Liver (tissue), 9 donors: ENCODE data around the gene CABLES1. TPM values are rescaled to one million over a fixed set of nuclear protein-coding genes. Genes with fewer than 3 reads are reported as not detected.

Experiments used
- DNase-seq: peaks from one replicate; pipeline ENCODE4 v3.0.0-alpha.2; 2017; ENCODE audit warnings: low spot score
- H3K27ac ChIP-seq, 2 donors: one replicate each; pipeline ENCODE4 v1.7.0; 2013; ENCODE audit warnings: inconsistent platforms in 2 of 2, low read length in 2 of 2, control low read depth in 1 of 2, low read depth in 1 of 2, mild to moderate bottlenecking in 1 of 2
- H3K27me3 ChIP-seq, 4 donors: one replicate each; pipeline versions ENCODE4 v1.6.1 to v1.7.0; 2013; ENCODE audit warnings: low read length in 3 of 4, inconsistent platforms in 1 of 4, mild to moderate bottlenecking in 1 of 4, moderate library complexity in 1 of 4; ENCODE audit not compliant: control insufficient read depth in 4 of 4, insufficient read depth in 4 of 4
- H3K36me3 ChIP-seq, 4 donors: one replicate each; pipeline versions ENCODE4 v1.6.1 to v1.7.0; 2013; ENCODE audit warnings: low read length in 3 of 4, mild to moderate bottlenecking in 3 of 4, low read depth in 1 of 4, moderate library complexity in 1 of 4; ENCODE audit not compliant: control insufficient read depth in 4 of 4, insufficient read depth in 3 of 4
- H3K4me1 ChIP-seq, 4 donors: one replicate each; pipeline versions ENCODE4 v1.6.1 to v1.7.0; 2013; ENCODE audit warnings: low read length in 3 of 4, mild to moderate bottlenecking in 3 of 4, moderate library complexity in 1 of 4; ENCODE audit not compliant: control insufficient read depth in 4 of 4, insufficient read depth in 4 of 4
- H3K4me3 ChIP-seq, 3 donors: one replicate each; pipeline versions ENCODE4 v1.6.1 to v1.7.0; 2013; ENCODE audit warnings: low read length in 3 of 3, control low read depth in 1 of 3, low read depth in 1 of 3, mild to moderate bottlenecking in 1 of 3
- H3K9ac ChIP-seq, 2 donors: one replicate each; pipeline ENCODE4 v1.7.0; 2013; ENCODE audit warnings: low read length in 2 of 2, mild to moderate bottlenecking in 2 of 2, moderate library complexity in 2 of 2, control low read depth in 1 of 2, low read depth in 1 of 2
- H3K9me3 ChIP-seq, 4 donors: one replicate each; pipeline versions ENCODE4 v1.6.1 to v1.7.0; 2013; ENCODE audit warnings: low read length in 3 of 4; ENCODE audit not compliant: control insufficient read depth in 4 of 4
- EGR1 ChIP-seq, 2 donors: IDR thresholded peaks; 2 replicates each; pipeline ENCODE4 v1.6.1; 2016 to 2018; ENCODE audit warnings: antibody characterized with exemption in 2 of 2, low read depth in 2 of 2
- FOXA1 ChIP-seq: IDR thresholded peaks from 2 replicates; pipeline ENCODE4 v1.6.1; 2016; ENCODE audit warnings: antibody characterized with exemption
- FOXA2 ChIP-seq: IDR thresholded peaks from 2 replicates; pipeline ENCODE4 v1.6.1; 2016; ENCODE audit warnings: antibody characterized with exemption
- GABPA ChIP-seq, 2 donors: IDR thresholded peaks in 1 of 2; conservative IDR thresholded peaks in 1 of 2; 2 replicates each; pipeline ENCODE4 v1.6.1; 2016; ENCODE audit warnings: antibody characterized with exemption in 2 of 2, mild to moderate bottlenecking in 1 of 2, moderate library complexity in 1 of 2
- HNF4A ChIP-seq, 2 donors: conservative IDR thresholded peaks; 2 replicates each; pipeline ENCODE4 v1.6.1; 2016; ENCODE audit warnings: antibody characterized with exemption in 2 of 2, mild to moderate bottlenecking in 2 of 2
- HNF4G ChIP-seq: IDR thresholded peaks from 2 replicates; pipeline ENCODE4 v1.6.1; 2016; ENCODE audit warnings: antibody characterized with exemption
- JUND ChIP-seq, 2 donors: IDR thresholded peaks; 2 replicates each; pipeline ENCODE4 v1.6.1; 2016; ENCODE audit warnings: antibody characterized with exemption in 2 of 2
- RAD21 ChIP-seq, 2 donors: IDR thresholded peaks; 2 replicates each; pipeline ENCODE4 v1.6.1; 2016; ENCODE audit warnings: antibody characterized with exemption in 2 of 2, mild to moderate bottlenecking in 2 of 2
- RXRA ChIP-seq, 2 donors: IDR thresholded peaks; 2 replicates each; pipeline ENCODE4 v1.6.1; 2017 to 2018; ENCODE audit warnings: antibody characterized with exemption in 2 of 2, mild to moderate bottlenecking in 1 of 2
- SP1 ChIP-seq: IDR thresholded peaks from 2 replicates; pipeline ENCODE4 v1.6.1; 2018; ENCODE audit warnings: antibody characterized with exemption, mild to moderate bottlenecking
- TAF1 ChIP-seq: conservative IDR thresholded peaks from 2 replicates; pipeline ENCODE4 v1.6.1; 2016; ENCODE audit warnings: antibody characterized with exemption, mild to moderate bottlenecking
- YY1 ChIP-seq: IDR thresholded peaks from 2 replicates; pipeline ENCODE4 v1.6.1; 2016; ENCODE audit warnings: antibody characterized with exemption, mild to moderate bottlenecking
- WGBS: extraction: QIAGEN DNeasy Blood & Tissue Kit; methylation state at CpG from one replicate; pipeline ENCODE4 v1.1.7; 2013; 5-methylcytosine and 5-hydroxymethylcytosine counted together
- polyA plus RNA-seq, 2 donors: library from polyadenylated mRNA; stranded (reverse) in 1 of 2; unstranded in 1 of 2; fragments of 200-250 nt in 1 of 2; fragments of >200 nt in 1 of 2; fragmentation: Nextera tagmentation in 1 of 2; extraction: Ambion mirVana in 1 of 2; gene quantifications; one replicate each; pipeline versions ENCODE4 v1.2.1 to v1.2.3, GENCODE V29; 2013 to 2015
- total RNA-seq, 2 donors: library from RNA; depleted of rRNA; stranded (reverse); fragments of >200 nt; gene quantifications; one replicate each; pipeline ENCODE4 v1.2.3, GENCODE V29; 2014
- TF ChIP-seq, protein P1 (sequence below): IDR thresholded peaks from 2 replicates; pipeline ENCODE4 v1.6.1; 2016; ENCODE audit warnings: antibody characterized with exemption
- TF ChIP-seq, protein P2 (sequence below): IDR thresholded peaks from 2 replicates; pipeline ENCODE4 v1.6.1; 2016; ENCODE audit warnings: antibody characterized with exemption
- TF ChIP-seq, protein P3 (sequence below): IDR thresholded peaks from 2 replicates; pipeline ENCODE4 v1.6.1; 2016; ENCODE audit warnings: antibody characterized with exemption
- TF ChIP-seq, protein P4 (sequence below): fragments of 150-350 bp; IDR thresholded peaks from 2 replicates; pipeline ENCODE4 v1.5.1; 2017; ENCODE audit warnings: improper control_type of control experiment, low read depth, low read length; ENCODE audit not compliant: missing input control
- TF ChIP-seq, protein P5 (sequence below): IDR thresholded peaks from 2 replicates; pipeline ENCODE4 v1.6.1; 2016; ENCODE audit warnings: antibody characterized with exemption, mild to moderate bottlenecking
- donor health status: healthy.
- donor health status: healthy.
- donor health status: healthy.
- donor health status: healthy.
- donor health status: healthy.

The CABLES1 gene
- total and polyA plus RNA-seq, 4 donors: 3.3 to 8.9 (median 4.5) TPM

DNA sequence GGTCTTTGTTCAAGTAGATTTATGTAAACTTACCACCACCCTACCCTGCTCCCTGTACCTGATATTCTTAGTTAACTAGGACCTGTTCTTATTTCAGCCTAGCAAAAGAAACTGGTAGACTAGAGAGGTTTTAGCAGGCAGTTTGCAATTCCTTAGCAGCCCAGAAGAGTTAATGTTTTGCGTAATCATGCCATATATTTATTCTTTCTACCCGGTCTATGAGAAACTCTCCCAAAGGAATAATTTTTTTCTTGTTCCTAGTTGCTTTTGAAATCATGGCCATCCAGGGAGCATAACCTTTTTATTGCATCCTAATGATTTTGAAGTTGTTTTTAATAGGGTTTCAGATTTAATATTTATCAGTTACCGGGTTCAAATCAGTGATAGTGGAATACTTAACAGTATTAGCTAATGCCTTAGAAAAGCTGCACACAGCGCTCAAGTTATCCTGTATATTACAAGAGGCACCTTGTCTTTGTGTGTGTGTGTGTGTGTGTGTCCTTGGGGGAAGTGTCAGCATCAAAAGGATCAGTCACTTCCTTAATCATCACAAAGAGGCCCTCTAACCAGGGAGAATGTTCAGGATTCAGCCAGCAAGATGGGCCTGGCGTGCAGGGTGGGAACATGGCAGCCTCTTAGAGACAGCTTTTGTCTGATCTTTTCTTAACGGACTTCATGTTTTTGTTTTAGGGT is 52.9 kb downstream of the CABLES1 start:
- Histone ChIP-seq H3K4me1 (peaks cover 4 to 24% (median 22%) of the 10 kb centered on the region in 4 donors), H3K27me3 (no peaks in the 10 kb centered on the region), H3K9ac (no peak overlapping the region), H3K9me3 (no peaks in the 10 kb centered on the region), H3K4me3 (no peak overlapping the region), H3K27ac (no peak overlapping the region), H3K36me3 (no peaks in the 10 kb centered on the region)
- WGBS: 81% methylated on average over 6 of the region's 6 CpGs
- no peak for DNase-seq
- TF ChIP-seq SP1 (no peak), FOXA2 (no peak), TAF1 (no peak), HNF4G (no peak), FOXA1 (no peak)
- TF ChIP-seq, protein P1, sequence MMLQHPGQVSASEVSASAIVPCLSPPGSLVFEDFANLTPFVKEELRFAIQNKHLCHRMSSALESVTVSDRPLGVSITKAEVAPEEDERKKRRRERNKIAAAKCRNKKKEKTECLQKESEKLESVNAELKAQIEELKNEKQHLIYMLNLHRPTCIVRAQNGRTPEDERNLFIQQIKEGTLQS: no peak
- TF ChIP-seq, protein P2, sequence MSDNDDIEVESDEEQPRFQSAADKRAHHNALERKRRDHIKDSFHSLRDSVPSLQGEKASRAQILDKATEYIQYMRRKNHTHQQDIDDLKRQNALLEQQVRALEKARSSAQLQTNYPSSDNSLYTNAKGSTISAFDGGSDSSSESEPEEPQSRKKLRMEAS: no peak
- TF ChIP-seq, protein P3, sequence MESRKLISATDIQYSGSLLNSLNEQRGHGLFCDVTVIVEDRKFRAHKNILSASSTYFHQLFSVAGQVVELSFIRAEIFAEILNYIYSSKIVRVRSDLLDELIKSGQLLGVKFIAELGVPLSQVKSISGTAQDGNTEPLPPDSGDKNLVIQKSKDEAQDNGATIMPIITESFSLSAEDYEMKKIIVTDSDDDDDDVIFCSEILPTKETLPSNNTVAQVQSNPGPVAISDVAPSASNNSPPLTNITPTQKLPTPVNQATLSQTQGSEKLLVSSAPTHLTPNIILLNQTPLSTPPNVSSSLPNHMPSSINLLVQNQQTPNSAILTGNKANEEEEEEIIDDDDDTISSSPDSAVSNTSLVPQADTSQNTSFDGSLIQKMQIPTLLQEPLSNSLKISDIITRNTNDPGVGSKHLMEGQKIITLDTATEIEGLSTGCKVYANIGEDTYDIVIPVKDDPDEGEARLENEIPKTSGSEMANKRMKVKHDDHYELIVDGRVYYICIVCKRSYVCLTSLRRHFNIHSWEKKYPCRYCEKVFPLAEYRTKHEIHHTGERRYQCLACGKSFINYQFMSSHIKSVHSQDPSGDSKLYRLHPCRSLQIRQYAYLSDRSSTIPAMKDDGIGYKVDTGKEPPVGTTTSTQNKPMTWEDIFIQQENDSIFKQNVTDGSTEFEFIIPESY: no peak
- TF ChIP-seq, protein P4, sequence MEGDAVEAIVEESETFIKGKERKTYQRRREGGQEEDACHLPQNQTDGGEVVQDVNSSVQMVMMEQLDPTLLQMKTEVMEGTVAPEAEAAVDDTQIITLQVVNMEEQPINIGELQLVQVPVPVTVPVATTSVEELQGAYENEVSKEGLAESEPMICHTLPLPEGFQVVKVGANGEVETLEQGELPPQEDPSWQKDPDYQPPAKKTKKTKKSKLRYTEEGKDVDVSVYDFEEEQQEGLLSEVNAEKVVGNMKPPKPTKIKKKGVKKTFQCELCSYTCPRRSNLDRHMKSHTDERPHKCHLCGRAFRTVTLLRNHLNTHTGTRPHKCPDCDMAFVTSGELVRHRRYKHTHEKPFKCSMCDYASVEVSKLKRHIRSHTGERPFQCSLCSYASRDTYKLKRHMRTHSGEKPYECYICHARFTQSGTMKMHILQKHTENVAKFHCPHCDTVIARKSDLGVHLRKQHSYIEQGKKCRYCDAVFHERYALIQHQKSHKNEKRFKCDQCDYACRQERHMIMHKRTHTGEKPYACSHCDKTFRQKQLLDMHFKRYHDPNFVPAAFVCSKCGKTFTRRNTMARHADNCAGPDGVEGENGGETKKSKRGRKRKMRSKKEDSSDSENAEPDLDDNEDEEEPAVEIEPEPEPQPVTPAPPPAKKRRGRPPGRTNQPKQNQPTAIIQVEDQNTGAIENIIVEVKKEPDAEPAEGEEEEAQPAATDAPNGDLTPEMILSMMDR: no peak

DNA sequence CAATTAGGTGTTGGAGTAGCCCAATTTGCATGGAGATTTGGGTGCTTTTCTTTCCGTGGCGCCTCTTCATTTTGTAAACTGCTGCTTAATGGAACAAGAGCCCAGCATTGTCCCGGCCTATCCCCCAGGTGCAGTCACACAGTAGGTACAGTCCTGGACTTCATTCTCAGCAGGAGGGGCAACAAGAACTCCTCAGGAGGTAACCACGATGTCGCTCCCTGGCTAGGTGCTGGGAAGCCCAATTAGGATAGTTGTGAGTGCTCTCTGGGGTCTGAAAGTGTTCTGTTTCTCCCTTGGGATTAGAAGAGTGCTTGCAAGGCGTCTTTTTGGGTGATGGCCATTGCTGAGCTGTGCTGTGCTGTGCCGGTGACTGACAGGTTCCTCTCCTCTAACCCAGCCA is 53.8 kb downstream of the CABLES1 start:
- Histone ChIP-seq H3K27ac (peak overlapping the region; percentile 58 to 76), H3K36me3 (no peaks in the 10 kb centered on the region), H3K4me3 (no peak overlapping the region), H3K9ac (no peak overlapping the region), H3K27me3 (no peaks in the 10 kb centered on the region), H3K4me1 (peaks cover 5 to 32% (median 23%) of the 10 kb centered on the region in 4 donors), H3K9me3 (no peaks in the 10 kb centered on the region)
- WGBS: 95% methylated on average over 7 of the region's 7 CpGs
- no peak for DNase-seq
- no peak for TF ChIP-seq YY1
- TF ChIP-seq HNF4G: no peak
- TF ChIP-seq JUND (IDR thresholded peaks at IDR 0.05): no peak
- TF ChIP-seq, protein P3: no peak
- TF ChIP-seq, protein P2: no peak
- no peak for TF ChIP-seq EGR1 (IDR thresholded peaks at IDR 0.05; ENCODE audit: low read depth in 2 of 2)
- no peak for TF ChIP-seq FOXA1
- TF ChIP-seq, protein P1: no peak
- TF ChIP-seq, protein P5, sequence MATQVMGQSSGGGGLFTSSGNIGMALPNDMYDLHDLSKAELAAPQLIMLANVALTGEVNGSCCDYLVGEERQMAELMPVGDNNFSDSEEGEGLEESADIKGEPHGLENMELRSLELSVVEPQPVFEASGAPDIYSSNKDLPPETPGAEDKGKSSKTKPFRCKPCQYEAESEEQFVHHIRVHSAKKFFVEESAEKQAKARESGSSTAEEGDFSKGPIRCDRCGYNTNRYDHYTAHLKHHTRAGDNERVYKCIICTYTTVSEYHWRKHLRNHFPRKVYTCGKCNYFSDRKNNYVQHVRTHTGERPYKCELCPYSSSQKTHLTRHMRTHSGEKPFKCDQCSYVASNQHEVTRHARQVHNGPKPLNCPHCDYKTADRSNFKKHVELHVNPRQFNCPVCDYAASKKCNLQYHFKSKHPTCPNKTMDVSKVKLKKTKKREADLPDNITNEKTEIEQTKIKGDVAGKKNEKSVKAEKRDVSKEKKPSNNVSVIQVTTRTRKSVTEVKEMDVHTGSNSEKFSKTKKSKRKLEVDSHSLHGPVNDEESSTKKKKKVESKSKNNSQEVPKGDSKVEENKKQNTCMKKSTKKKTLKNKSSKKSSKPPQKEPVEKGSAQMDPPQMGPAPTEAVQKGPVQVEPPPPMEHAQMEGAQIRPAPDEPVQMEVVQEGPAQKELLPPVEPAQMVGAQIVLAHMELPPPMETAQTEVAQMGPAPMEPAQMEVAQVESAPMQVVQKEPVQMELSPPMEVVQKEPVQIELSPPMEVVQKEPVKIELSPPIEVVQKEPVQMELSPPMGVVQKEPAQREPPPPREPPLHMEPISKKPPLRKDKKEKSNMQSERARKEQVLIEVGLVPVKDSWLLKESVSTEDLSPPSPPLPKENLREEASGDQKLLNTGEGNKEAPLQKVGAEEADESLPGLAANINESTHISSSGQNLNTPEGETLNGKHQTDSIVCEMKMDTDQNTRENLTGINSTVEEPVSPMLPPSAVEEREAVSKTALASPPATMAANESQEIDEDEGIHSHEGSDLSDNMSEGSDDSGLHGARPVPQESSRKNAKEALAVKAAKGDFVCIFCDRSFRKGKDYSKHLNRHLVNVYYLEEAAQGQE: no peak
- TF ChIP-seq RXRA (IDR thresholded peaks at IDR 0.05): no peak
- no peak for TF ChIP-seq SP1
- TF ChIP-seq FOXA2: no peak
- TF ChIP-seq, protein P4: no peak
- TF ChIP-seq TAF1: no peak
- no peak for TF ChIP-seq RAD21 (IDR thresholded peaks at IDR 0.05)
- no peak for TF ChIP-seq HNF4A (conservative IDR thresholded peaks at IDR 0.05)
- TF ChIP-seq GABPA (IDR thresholded peaks at IDR 0.05 in 1 of 2, conservative IDR thresholded peaks at IDR 0.05 in 1 of 2): no peak
